ENCODE results near the gene KCNS1. TPM values are rescaled to one million over a fixed set of nuclear protein-coding genes. Genes with fewer than 3 reads are reported as not detected.

Gene KCNS1
- total RNA-seq, 2 experiments from 2014 or later: 0.05 to 0.11 TPM

DNA sequence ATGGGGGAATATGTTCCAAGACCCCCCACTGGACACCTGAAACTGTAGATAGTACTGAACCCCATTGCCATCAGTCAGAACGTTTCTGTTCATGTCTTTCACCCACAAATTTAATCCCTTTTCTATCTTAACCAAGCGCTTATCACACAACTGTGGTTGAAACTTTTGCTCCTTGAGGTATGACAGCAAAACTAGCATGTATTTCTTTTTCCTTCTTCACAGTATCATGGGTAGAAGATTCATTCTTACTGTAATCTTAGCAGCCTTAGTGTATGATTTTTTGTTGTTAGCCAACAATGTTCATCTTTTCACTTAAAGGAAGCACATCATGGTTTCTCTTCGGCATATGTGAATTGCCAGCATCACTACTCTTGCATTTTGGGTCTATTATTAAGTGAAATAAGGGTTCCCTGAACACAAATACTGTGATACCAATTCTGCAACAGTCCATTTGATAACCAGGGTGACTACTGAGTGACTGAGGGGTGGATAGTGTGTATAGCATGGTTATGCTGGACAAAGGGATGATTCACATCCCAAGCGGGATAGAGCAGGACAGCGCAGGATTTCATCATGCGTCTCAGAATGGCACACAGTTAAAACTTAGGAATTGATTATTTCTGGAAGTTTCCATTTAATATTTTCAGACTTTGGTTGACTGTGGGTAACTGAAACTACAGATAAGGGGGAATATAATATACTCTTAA is 41.8 kb downstream of the KCNS1 start:
- Mint-ChIP-seq H3K27ac (peak overlapping the region; percentile 47), H3K9me3 (ENCODE audit: insufficient read depth) (no peaks in the 10 kb centered on the region), H3K4me3 (no peak overlapping the region), H3K27me3 (ENCODE audit: low read depth) (no peaks in the 10 kb centered on the region), H3K4me1 (ENCODE audit: low read depth) (peaks cover 45% of the 10 kb centered on the region), H3K36me3 (ENCODE audit: low read depth) (peaks cover 63% of the 10 kb centered on the region)
- ATAC-seq (no peak), DNase-seq (no peak)
- CTCF ChIA-PET: interaction anchor here (0.8 to 24.9 kb wide), 6 partner anchors 9 to 53 kb away, joined by 3 to 489 read pairs (median 4); partner anchors contain the start of gene KCNS1
- POLR2A ChIA-PET: no interaction called here

DNA sequence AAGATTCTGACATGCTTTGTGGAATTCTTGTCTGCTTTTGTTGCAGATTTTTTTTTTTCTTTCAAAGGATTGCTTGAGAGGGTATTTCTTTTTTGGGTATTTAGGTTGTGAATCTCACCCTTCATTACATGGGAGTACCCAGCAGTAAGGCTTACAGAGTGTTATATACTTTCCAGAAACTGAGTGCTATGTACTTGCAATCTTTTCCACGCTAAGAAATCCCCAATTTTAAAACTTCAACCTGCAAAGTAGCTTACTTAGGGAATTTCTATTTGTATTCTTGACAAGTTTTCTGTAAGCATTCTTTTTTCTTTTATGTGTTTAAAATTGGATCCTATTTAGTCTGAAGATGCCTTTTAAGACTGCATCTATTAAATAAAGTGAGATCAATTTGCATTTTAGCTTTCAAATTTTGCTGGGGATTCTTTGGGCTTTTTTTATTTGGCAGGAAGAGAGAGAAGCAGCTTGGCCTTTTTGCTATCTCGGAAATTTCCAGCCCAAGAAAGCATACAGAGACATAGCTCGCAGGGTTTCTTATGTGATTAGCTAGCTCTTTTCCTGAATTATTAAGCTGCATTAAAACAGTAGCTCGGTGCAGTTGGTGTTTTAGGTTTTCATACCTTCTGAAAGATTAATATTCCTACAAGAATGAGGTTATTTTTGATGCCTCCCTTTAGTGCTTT is 42.6 kb downstream of the KCNS1 start:
- Mint-ChIP-seq H3K9me3 (ENCODE audit: insufficient read depth) (no peaks in the 10 kb centered on the region), H3K27ac (peak overlapping the region; percentile 4), H3K27me3 (ENCODE audit: low read depth) (no peaks in the 10 kb centered on the region), H3K4me1 (ENCODE audit: low read depth) (peaks cover 50% of the 10 kb centered on the region), H3K4me3 (no peak overlapping the region), H3K36me3 (ENCODE audit: low read depth) (peaks cover 68% of the 10 kb centered on the region)
- CTCF ChIA-PET: interaction anchor here (0.8 to 24.9 kb wide), 5 partner anchors 8 to 54 kb away, joined by 3 to 489 read pairs (median 5); partner anchors contain the start of gene KCNS1
- POLR2A ChIA-PET: no interaction called here
- DNase-seq (no peak), ATAC-seq (no peak)

DNA sequence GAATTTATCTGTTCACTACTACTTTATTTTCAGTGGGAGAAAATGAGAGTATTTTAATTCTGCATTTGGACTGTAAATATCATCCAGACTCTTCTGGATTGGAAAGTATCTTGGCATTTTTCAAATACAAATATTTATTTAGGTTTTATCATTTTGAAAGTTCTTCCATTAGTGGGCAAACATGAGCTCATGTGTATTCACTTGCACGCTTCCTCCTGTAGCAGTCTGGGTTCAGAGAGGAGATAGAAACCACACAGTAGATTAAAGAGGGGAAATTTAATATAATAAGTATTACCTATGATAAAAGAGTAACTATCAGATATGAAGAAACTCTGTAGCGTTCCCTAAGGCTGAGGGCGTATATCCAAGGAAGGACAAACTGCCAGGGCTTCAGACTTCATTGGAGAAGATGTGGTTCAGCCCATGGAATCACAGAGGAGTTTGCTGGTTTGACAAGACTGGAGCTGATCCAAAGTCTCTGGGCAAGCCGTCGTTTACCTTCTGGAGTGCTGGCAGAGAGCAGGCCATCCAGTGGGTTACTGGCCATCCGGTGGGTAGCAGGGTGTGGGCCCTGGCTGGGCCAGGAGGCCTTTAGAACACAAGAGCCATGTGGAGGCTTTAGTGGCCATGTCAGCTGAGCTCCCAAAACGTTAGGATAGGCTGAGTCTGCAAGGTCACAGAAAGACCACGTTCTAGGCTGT is 44.3 kb downstream of the KCNS1 start:
- ChIA-PET POLR2A (no interaction called here), CTCF (interaction anchor here (6.1 to 24.9 kb wide), 2 partner anchors 13 to 41 kb away, joined by 70 to 489 read pairs; partner anchors contain the start of gene KCNS1)
- ATAC-seq (no peak), DNase-seq (no peak)
- no peak overlapping the region for H3K4me3 Mint-ChIP-seq
- H3K9me3 Mint-ChIP-seq (ENCODE audit: insufficient read depth): no peaks in the 10 kb centered on the region
- peaks cover 67% of the 10 kb centered on the region for H3K36me3 Mint-ChIP-seq (ENCODE audit: low read depth)
- peaks cover 66% of the 10 kb centered on the region for H3K4me1 Mint-ChIP-seq (ENCODE audit: low read depth)
- H3K27ac Mint-ChIP-seq: no peak overlapping the region
- H3K27me3 Mint-ChIP-seq (ENCODE audit: low read depth): no peaks in the 10 kb centered on the region

DNA sequence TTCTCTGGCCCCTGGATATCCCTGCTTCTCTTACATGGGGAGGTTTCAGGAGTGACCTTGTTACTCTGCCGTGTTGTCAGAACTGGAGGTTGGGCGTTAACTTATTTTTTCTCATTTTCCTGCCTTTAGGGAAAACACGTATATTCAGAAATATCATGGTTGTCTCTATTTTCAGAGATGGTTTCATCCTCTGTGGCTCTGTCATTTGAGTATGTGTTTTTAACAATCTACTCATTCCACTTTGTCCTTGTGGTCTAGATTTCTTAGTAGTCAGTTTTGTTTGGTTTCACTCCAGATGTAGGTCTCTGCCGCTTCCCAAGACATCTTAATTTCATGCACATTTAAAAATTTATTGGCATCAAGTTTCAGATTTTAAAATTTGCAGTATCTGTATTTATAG is 45.9 kb downstream of the KCNS1 start:
- H3K36me3 Mint-ChIP-seq (ENCODE audit: low read depth): peaks cover 59% of the 10 kb centered on the region
- no peak overlapping the region for H3K4me3 Mint-ChIP-seq
- peaks cover 73% of the 10 kb centered on the region for H3K4me1 Mint-ChIP-seq (ENCODE audit: low read depth)
- ChIA-PET CTCF (interaction anchor here (1.4 to 24.9 kb wide), 4 partner anchors 12 to 238 kb away, joined by 5 to 489 read pairs (median 54); partner anchors contain the start of gene KCNS1), POLR2A (interaction anchor here (0.5 kb wide), 1 partner anchor 29 kb away, joined by 3 read pairs; no protein-coding TSS in a partner anchor)
- ATAC-seq (no peak), DNase-seq (no peak)
- H3K27ac Mint-ChIP-seq: peak overlapping the region; percentile 50
- H3K9me3 Mint-ChIP-seq (ENCODE audit: insufficient read depth): no peaks in the 10 kb centered on the region
- no peaks in the 10 kb centered on the region for H3K27me3 Mint-ChIP-seq (ENCODE audit: low read depth)

DNA sequence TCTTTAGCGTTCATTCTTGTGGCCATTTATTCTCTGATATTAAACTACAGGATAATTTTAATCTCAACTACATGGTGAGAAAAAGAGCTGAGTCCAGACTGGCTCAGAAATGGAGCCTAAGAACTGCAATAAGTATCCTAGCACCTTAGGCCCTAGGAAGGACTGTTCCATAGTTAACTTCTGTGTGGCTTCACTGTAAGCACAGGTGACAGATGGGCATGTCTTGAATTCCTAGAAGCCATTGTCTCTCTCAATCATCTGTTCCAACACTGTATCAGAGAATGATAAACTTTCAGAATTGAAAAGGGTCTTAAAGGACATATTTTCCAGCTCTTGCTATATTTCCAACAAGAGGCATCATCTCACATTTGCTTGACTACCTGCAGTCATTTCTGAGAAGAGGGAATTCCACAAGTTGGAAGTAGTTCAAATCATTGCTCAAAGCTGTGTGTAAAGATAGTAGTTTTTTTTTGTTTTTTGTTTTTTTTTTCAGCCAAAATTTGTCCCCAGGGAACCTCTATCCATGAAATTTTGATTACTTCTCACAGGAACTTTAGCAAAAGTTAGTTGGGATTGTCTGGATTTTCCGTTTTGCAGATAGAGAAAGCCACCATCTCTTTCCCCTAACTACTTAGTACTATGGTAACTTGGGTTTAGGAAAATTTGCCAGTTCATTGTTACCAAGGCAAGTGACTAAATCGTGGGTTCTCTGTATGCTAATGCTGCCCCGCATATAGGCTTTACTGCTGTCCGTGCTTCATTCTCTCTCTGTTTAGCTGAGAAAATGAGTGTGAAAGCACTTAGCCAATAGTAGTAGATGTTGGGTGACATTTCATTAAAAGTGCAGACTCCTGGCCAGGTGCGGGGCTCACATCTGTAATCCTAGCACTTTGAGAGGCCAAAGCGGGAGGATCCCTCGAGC is 47.2 kb downstream of the KCNS1 start:
- peaks cover 64% of the 10 kb centered on the region for H3K36me3 Mint-ChIP-seq (ENCODE audit: low read depth)
- no peaks in the 10 kb centered on the region for H3K9me3 Mint-ChIP-seq (ENCODE audit: insufficient read depth)
- H3K27me3 Mint-ChIP-seq (ENCODE audit: low read depth): no peaks in the 10 kb centered on the region
- peak overlapping the region; percentile 53 for H3K27ac Mint-ChIP-seq
- ChIA-PET POLR2A (interaction anchor here (0.8 kb wide), 1 partner anchor 22 kb away, joined by 3 read pairs; no protein-coding TSS in a partner anchor), CTCF (interaction anchor here (1.2 to 24.9 kb wide), 8 partner anchors 10 to 247 kb away, joined by 3 to 489 read pairs (median 4); partner anchors contain the start of gene KCNS1)
- H3K4me1 Mint-ChIP-seq (ENCODE audit: low read depth): peaks cover 79% of the 10 kb centered on the region
- ATAC-seq (peak; percentile 18), DNase-seq (no peak)
- peak overlapping the region; percentile 27 for H3K4me3 Mint-ChIP-seq

DNA sequence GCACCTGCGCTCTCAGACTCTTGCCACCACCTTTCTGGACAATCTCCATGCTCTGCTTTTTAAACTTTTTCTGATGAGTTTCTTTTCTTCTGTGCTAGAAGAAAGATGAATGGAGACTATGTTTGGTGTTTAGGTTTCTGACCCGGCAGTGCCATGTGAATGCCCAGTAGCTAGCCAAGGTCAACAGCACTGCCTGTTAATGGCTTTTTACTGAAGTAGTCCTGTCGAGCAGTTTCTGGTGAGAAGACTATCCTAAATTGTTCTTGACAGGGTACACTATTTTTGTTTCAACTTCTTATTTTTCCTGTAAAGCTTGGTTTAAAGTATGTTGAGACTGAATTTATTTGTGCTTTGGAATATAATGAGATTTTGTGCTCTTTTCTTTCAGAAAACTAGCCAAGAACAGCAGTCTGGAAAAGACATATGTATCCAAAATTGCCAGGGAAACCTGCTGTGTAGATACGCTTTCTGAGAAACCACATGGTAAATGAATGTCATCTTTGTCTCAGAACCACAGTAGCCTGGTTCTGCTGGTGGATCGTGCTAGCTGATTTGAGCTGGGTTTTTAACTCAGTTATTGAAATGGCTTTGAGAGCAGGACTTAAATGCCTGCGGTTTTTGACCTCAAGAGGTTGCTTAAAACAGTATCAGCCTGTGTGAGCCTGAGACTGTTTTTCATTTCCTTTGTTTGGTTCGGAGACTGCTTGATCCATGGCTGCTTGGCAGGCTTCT is 48.1 kb downstream of the KCNS1 start:
- H3K36me3 Mint-ChIP-seq (ENCODE audit: low read depth): peaks cover 60% of the 10 kb centered on the region
- peaks cover 78% of the 10 kb centered on the region for H3K4me1 Mint-ChIP-seq (ENCODE audit: low read depth)
- no peaks in the 10 kb centered on the region for H3K9me3 Mint-ChIP-seq (ENCODE audit: insufficient read depth)
- POLR2A ChIA-PET: interaction anchor here (0.8 kb wide), 1 partner anchor 22 kb away, joined by 3 read pairs; no protein-coding TSS in a partner anchor
- H3K27me3 Mint-ChIP-seq (ENCODE audit: low read depth): no peaks in the 10 kb centered on the region
- peak overlapping the region; percentile 53 for H3K27ac Mint-ChIP-seq
- ATAC-seq (peak; percentile 80), DNase-seq (peak; percentile 54)
- H3K4me3 Mint-ChIP-seq: peak overlapping the region; percentile 27
- CTCF ChIA-PET: interaction anchor here (0.8 to 24.9 kb wide), 10 partner anchors 9 to 248 kb away, joined by 3 to 489 read pairs (median 4); partner anchors contain the start of gene KCNS1

DNA sequence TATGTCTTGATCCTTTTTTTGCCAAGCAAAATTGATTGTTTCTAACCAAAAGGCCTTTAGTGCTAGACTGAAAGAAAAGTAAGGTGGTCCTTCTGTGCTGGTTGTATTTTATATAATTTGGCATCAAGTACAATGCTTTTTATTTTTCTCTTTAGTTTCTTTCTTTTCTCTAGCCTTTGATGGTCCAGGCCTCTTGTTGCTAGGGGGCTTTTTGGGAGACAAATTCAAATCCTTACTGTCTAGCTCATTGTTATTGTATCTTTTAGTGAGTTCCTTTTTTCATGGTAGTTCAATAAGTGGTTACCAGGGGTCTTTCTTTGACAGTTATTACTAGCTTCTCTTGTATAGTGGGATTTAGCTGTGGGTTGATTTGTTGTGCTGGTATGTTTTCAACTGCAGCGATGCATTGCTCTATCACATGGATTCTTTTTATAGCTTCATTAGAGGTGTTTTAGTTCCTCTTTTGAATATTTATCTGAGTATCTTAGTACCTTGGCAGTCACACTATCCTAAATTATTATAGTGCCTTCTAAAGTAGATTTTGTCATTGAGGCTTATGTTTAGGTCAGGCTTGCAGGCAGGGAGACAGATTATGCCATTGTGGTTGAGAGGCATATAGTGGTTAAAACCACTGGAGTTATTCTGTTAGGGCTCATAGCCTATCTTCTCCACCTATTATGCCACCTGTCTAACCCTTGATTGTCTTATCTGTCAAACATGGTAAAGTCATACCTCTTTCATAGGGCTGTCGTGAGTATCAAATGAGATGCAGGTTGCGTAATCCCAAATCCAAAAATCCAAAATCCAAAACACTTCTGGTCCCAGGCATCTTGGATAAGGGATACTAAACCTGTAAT is 49.5 kb downstream of the KCNS1 start:
- Mint-ChIP-seq H3K9me3 (ENCODE audit: insufficient read depth) (no peaks in the 10 kb centered on the region), H3K27me3 (ENCODE audit: low read depth) (no peaks in the 10 kb centered on the region), H3K4me3 (no peak overlapping the region), H3K36me3 (ENCODE audit: low read depth) (peaks cover 60% of the 10 kb centered on the region), H3K27ac (peak overlapping the region; percentile 35), H3K4me1 (ENCODE audit: low read depth) (peaks cover 72% of the 10 kb centered on the region)
- ATAC-seq (peak; percentile 60), DNase-seq (no peak)
- POLR2A ChIA-PET: interaction anchor here (0.6 kb wide), 1 partner anchor 86 kb away, joined by 3 read pairs; the partner anchor contains the start of gene STK4
- CTCF ChIA-PET: interaction anchor here (1.0 to 24.9 kb wide), 9 partner anchors 8 to 361 kb away, joined by 3 to 489 read pairs (median 5); partner anchors contain the start of gene KCNS1

DNA sequence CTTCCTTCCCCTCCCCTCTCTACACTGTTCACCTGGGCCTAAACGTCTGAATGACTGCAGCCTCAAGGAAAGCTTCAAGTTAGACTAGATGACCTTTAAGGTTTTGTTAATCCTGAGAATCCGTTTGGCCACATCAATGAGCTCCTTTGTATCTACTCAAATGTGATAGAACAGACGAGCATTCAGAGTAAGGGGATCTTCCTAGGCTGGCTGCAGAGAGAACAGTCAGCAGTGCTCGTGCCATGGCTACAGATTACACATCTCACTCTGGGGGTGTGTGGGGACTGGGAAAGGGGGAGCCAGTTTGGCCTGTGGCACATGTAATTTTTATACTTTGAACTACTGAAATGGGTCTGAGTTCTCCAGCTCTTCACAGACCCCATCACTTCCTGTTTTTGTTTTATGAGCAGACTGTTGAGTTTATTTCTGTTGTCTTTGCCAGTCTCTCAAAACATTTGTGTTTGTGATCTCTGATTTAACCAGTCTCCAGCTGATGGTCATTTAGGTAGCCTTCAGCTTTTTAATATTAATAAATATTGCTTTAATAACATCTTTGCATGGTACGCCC is 50.9 kb downstream of the KCNS1 start:
- POLR2A ChIA-PET: interaction anchor here (1.0 kb wide), 1 partner anchor 154 kb away, joined by 3 read pairs; no protein-coding TSS in a partner anchor

DNA sequence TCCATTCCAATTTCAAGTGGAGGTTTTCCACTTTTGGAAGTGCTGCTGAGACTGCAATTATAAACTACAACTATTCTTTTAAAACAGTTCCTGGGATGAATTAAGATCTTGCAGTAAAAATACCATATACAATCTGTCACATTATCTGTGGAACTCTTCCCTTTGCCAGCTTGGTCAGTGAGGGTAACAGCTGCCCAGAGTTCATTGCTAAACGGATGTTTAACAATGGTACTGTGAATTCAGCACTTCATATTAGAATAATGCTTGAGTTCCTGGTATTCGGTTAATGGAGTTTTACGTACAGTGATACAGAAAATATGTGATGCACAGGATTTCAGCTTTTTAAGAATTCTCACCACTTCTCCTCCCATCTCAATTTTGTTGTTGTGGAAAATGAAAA is 51.5 kb downstream of the KCNS1 start:
- Mint-ChIP-seq H3K36me3 (ENCODE audit: low read depth) (peaks cover 51% of the 10 kb centered on the region), H3K27ac (peak overlapping the region; percentile 21), H3K9me3 (ENCODE audit: insufficient read depth) (no peaks in the 10 kb centered on the region), H3K4me3 (no peak overlapping the region), H3K4me1 (ENCODE audit: low read depth) (peaks cover 57% of the 10 kb centered on the region), H3K27me3 (ENCODE audit: low read depth) (no peaks in the 10 kb centered on the region)
- DNase-seq: no peak
- ChIA-PET POLR2A (interaction anchor here (1.0 kb wide), 1 partner anchor 154 kb away, joined by 3 read pairs; no protein-coding TSS in a partner anchor), CTCF (interaction anchor here (0.8 to 24.9 kb wide), 11 partner anchors 9 to 388 kb away, joined by 3 to 489 read pairs (median 4); partner anchors contain the start of gene KCNS1)
- no peak for ATAC-seq

More for the DNA sequence above, 50.9 kb downstream of the KCNS1 start:
- Mint-ChIP-seq H3K36me3 (ENCODE audit: low read depth) (peaks cover 56% of the 10 kb centered on the region), H3K9me3 (ENCODE audit: insufficient read depth) (no peaks in the 10 kb centered on the region), H3K27ac (peak overlapping the region; percentile 21), H3K4me3 (no peak overlapping the region), H3K27me3 (ENCODE audit: low read depth) (no peaks in the 10 kb centered on the region), H3K4me1 (ENCODE audit: low read depth) (peaks cover 62% of the 10 kb centered on the region)
- CTCF ChIA-PET: interaction anchor here (0.8 to 24.9 kb wide), 11 partner anchors 8 to 388 kb away, joined by 3 to 489 read pairs (median 4); partner anchors contain the start of gene KCNS1
- ATAC-seq: peak; percentile 41
- DNase-seq: peak; percentile 33
